ENCODE data around the gene QSOX2. TPM values are rescaled to one million over a fixed set of nuclear protein-coding genes. Genes with fewer than 3 reads are reported as not detected.

QSOX2 gene
- total RNA-seq, 1 donor from 2014 or later = 15.5 TPM

- DNase-seq (ENCODE audit: extremely low spot score, unreplicated experiment) = no peak
- Mint-ChIP-seq H3K9me3 (ENCODE audit: unreplicated experiment) (no peaks in the 10 kb centered on the region), H3K27ac (ENCODE audit: unreplicated experiment) (no peak overlapping the region), H3K36me3 (ENCODE audit: unreplicated experiment) (no peaks in the 10 kb centered on the region), H3K4me3 (ENCODE audit: unreplicated experiment) (no peak overlapping the region), H3K4me1 (ENCODE audit: unreplicated experiment) (peaks cover 1% of the 10 kb centered on the region), H3K27me3 (ENCODE audit: unreplicated experiment) (peaks cover 3% of the 10 kb centered on the region)
- no peak for TF ChIP-seq CTCF (IDR thresholded peaks at IDR 0.05)
Observed at GRCh38 chr9:136260936-136261472, 15.4 kb upstream of the QSOX2 start.

- H3K4me3 Mint-ChIP-seq (ENCODE audit: unreplicated experiment) = no peak overlapping the region
- TF ChIP-seq CTCF (IDR thresholded peaks at IDR 0.05) = no peak
- H3K9me3 Mint-ChIP-seq (ENCODE audit: unreplicated experiment) = no peaks in the 10 kb centered on the region
- H3K36me3 Mint-ChIP-seq (ENCODE audit: unreplicated experiment) = no peaks in the 10 kb centered on the region
- peaks cover 3% of the 10 kb centered on the region for H3K4me1 Mint-ChIP-seq (ENCODE audit: unreplicated experiment)
- H3K27me3 Mint-ChIP-seq (ENCODE audit: unreplicated experiment) = peaks cover 3% of the 10 kb centered on the region
- DNase-seq (ENCODE audit: extremely low spot score, unreplicated experiment) = no peak
- no peak overlapping the region for H3K27ac Mint-ChIP-seq (ENCODE audit: unreplicated experiment)
Observed at GRCh38 chr9:136260521-136260920, 14.9 kb upstream of the QSOX2 start.

GRCh38 chr9:136259836-136260235, 14.2 kb upstream of the QSOX2 start:
- DNase-seq (ENCODE audit: extremely low spot score, unreplicated experiment) = no peak
- Mint-ChIP-seq H3K4me1 (ENCODE audit: unreplicated experiment) (peaks cover 9% of the 10 kb centered on the region), H3K27me3 (ENCODE audit: unreplicated experiment) (peaks cover 3% of the 10 kb centered on the region), H3K4me3 (ENCODE audit: unreplicated experiment) (no peak overlapping the region), H3K27ac (ENCODE audit: unreplicated experiment) (no peak overlapping the region), H3K36me3 (ENCODE audit: unreplicated experiment) (no peaks in the 10 kb centered on the region), H3K9me3 (ENCODE audit: unreplicated experiment) (no peaks in the 10 kb centered on the region)
- TF ChIP-seq CTCF (IDR thresholded peaks at IDR 0.05) = no peak

GRCh38 chr9:136259517-136259813, 13.9 kb upstream of the QSOX2 start:
- DNase-seq (ENCODE audit: extremely low spot score, unreplicated experiment) = no peak
- Mint-ChIP-seq H3K4me3 (ENCODE audit: unreplicated experiment) (no peak overlapping the region), H3K36me3 (ENCODE audit: unreplicated experiment) (no peaks in the 10 kb centered on the region), H3K9me3 (ENCODE audit: unreplicated experiment) (no peaks in the 10 kb centered on the region), H3K27me3 (ENCODE audit: unreplicated experiment) (peaks cover 3% of the 10 kb centered on the region), H3K4me1 (ENCODE audit: unreplicated experiment) (peaks cover 12% of the 10 kb centered on the region), H3K27ac (ENCODE audit: unreplicated experiment) (no peak overlapping the region)
- no peak for TF ChIP-seq CTCF (IDR thresholded peaks at IDR 0.05)

GRCh38 chr9:136258786-136259516, 13.3 kb upstream of the QSOX2 start:
- no peak for TF ChIP-seq CTCF (IDR thresholded peaks at IDR 0.05)
- H3K27me3 Mint-ChIP-seq (ENCODE audit: unreplicated experiment) = peaks cover 3% of the 10 kb centered on the region
- H3K9me3 Mint-ChIP-seq (ENCODE audit: unreplicated experiment) = no peaks in the 10 kb centered on the region
- H3K4me3 Mint-ChIP-seq (ENCODE audit: unreplicated experiment) = no peak overlapping the region
- no peaks in the 10 kb centered on the region for H3K36me3 Mint-ChIP-seq (ENCODE audit: unreplicated experiment)
- no peak for DNase-seq (ENCODE audit: extremely low spot score, unreplicated experiment)
- peaks cover 12% of the 10 kb centered on the region for H3K4me1 Mint-ChIP-seq (ENCODE audit: unreplicated experiment)
- H3K27ac Mint-ChIP-seq (ENCODE audit: unreplicated experiment) = no peak overlapping the region

Measured in osteocyte (in vitro differentiated cells).